HG03378 (cell line): ENCODE measurements around the gene ENDOU.

Source experiments
- ATAC-seq: cut with Tn5 transposase; IDR thresholded peaks from one replicate; pipeline ENCODE4 v1.9.1; 2021; ENCODE audit warnings: mild to moderate bottlenecking, moderate library complexity; ENCODE audit not compliant: unreplicated experiment

ENDOU gene, protein sequence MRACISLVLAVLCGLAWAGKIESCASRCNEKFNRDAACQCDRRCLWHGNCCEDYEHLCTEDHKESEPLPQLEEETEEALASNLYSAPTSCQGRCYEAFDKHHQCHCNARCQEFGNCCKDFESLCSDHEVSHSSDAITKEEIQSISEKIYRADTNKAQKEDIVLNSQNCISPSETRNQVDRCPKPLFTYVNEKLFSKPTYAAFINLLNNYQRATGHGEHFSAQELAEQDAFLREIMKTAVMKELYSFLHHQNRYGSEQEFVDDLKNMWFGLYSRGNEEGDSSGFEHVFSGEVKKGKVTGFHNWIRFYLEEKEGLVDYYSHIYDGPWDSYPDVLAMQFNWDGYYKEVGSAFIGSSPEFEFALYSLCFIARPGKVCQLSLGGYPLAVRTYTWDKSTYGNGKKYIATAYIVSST

DNA sequence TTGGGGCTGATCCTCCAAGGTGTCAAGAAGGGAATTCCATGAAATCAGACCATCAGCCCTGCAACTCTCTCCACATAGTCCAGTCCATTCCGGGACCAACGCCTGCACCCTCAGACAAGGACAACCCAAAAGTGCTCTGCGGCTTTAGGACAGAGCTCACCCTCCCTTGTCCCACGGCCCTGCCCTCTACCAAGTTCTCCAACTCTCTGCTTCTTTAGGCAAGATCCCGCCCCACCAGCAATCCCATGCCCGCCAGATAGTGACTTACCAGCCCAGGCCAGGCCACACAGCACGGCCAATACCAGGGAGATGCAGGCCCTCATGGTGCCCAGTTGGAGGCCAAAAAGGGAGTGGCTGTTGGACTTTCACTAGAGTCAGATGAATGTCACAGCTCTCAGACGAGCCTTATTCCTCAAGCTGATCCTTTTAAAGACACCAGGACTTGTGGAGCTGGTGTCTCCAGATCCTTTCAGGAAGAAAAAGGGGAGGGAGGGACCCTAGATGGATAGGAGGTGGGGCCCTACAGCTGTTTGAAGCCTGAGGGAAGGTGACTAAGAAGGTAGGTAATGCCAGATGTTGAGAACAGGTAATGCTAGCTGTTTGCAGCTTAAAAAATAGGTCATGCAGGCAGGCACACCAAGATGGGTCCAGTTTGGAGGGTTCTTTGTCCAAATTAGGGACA lies at the start of gene ENDOU:
TSS of gene ENDOU (minus strand) at position 400 of the 682 bp plus-strand sequence. CDS start at position 323, 77 bp downstream.
- no peak for ATAC-seq

DNA sequence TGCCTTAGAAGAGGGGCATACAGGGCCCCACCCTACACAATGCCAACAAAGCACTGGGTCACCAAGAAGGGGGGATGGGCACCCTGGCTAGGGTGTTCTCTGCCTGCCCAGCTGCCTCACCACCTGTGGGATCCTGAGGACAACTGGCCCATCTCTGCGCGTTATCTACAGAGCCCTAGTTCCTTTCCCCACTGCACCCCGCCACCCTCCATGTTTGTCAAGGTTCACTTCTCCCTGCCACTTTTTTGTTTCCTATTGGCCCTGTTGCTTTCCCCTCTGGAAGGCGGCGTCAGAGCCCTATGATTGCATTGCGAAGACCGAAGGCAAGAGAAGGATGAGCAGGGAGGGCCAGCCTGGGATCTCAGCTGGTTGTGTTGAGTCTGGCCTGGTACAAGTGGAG lies 49.4 kb upstream of the ENDOU start:
- ATAC-seq, result no peak

DNA sequence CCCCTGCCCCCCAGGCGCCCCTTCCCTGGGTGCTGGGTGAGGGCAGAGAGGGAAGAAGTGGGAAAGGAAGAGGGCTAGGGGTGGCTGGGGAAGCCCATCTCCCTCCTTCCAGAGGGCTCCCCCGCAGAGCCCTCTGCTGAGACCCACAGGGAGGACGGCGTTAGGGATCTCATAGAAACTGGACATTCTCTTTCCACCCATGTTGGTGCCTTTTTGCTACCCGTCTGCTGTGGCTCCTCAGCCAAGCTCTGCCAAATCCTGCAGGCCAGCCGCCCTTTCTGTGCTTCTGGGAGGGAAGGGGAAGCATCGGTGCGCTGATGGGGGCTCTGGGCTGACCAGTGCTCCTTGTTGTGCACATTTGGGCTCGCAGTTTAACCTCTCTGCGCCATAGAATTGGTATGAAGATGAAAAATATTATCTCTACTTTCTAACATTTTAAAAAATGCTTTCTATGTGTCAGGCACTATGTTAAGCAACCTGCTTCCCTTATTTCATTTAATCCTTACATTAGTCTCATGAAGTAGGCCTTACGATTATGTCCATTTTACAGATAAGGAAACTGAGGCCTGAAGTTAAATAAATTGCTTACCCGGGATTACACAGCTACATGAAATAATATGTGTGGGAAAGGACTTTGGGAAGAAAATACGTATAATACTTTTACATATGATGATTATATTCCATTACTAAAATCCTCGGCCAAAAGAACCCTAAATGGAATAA lies 48.7 kb upstream of the ENDOU start:
- ATAC-seq, result no peak

DNA sequence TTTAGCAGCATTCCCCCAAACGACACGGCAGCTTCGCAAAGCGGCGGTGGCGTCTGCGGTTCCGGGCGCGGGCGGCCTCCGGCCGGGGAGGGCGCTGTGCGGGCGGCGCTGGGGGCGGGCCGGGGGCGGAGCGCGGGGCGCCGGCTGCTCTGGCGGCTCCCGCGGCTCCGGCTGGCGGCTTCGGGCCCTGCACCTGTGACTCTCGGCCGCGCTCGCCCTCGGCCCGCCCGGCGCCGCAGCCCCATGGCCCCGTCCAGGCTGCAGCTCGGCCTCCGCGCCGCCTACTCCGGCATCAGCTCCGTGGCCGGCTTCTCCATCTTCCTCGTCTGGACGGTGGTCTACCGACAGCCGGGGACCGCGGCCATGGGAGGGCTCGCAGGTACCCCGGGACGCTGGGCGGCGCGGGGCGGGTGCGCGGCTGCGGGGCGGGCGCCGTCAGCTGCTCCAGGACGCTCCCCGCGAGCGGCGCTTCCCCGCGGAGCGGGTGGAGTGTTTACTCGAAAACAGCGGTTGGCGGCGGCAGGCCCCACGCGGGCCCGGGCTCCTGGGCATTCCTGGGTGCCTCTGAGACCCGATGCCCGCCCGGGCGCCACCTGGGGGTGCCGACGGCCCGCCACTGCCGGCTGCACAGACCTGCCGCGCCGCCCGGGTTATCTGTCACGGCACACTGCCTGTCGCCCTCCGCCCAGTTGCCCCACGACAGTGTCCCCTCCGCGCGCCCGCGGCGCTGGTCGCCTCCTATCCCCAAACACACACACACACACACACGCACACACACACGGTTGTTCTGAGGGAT lies 48.0 kb upstream of the ENDOU start, which contains the start of gene SLC48A1:
TSS of gene SLC48A1 (plus strand) at position 177 of the 796 bp plus-strand sequence. CDS start at position 244, 67 bp downstream.
- no peak for ATAC-seq

DNA sequence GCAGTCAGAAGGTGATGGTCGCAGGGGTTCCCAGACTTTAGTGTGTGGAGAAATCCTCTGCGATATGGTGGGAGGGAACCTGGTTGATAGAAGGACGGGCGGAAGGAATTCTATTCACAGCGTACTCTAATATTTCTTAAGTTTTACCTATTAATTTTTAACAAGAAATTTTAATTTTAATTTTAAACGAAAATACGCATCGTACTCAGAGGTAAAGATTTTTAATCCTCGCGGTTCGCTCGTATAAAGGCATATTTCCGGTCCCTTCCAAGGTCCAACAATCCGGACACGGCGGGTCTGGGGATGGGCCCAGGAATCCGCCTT lies 47.4 kb upstream of the ENDOU start:
- no peak for ATAC-seq

DNA sequence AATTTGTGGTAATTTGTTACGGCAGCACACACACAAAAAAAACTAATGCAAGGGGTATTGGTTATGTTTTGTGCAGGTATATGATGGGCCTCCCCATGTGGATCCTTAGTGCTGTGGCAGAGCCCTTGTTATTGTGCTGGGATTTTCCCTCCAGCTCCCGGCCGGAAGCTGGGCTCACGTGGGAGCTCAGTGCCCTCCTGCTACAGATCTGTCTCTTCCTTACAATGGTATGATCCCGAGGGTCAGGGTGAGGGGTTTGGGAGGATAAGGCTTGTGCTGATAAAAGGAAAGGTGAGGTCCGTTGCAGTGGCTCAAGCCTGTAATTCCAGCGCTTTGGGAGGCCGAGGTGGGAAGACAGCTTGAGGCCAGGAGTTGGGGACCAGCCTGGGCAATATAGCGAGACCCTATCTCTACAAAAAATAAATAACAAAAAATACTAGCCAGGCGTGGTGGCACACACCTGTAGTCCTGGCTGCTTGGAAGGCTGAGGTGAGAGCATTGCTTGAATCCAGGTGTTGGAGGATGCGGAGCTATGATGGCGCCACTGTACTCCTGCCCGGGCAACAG lies 46.9 kb upstream of the ENDOU start:
- ATAC-seq, result no peak

DNA sequence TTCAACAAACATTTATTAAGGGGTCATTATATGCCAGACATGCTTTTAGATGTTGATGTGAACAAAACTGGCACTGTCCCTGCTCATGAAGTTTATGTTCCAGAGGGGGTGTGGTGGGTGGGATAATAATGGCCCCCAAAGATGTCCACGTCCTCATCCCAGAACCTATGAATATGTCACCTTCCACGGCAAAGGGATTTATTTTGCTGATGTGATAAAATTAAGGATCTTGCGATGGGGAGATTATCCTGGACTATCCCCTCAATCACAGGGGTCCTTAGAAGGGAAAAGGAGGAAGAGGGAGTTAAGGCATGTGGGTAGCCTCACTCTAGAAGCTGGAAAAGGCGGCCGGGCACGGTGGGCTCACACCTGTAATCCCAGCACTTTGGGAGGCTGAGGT lies 46.0 kb upstream of the ENDOU start:
- ATAC-seq, result no peak

DNA sequence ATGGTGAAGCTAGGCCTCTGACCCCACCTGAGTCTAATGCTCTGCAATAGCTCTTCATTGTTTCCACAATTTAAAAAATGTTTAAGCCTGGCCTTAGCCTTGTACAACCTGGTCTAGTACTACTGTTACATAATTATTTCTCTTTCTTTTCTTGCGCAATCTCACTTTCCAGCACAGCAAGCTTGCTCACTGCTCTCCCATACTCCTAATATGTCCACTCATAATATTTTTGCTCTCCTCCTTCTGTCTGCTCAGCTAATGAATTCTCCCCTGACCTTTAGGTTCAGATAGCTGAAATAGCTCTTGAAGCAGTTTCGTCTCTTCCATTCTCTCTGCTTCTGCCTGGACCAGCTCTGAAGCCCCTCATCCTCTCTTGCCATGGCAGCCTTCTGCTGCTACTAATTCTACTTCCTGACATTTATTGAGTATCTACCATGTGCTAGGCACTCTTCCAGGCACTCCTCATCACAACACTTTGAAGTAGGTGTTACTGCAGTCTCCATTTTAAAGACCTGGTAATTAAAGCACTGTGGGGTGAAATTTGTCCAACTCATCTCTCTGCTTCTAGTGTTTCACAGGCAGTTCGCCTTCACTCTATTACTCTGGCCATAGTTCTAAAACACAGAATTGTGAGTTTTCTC lies 44.9 kb upstream of the ENDOU start:
- no peak for ATAC-seq

DNA sequence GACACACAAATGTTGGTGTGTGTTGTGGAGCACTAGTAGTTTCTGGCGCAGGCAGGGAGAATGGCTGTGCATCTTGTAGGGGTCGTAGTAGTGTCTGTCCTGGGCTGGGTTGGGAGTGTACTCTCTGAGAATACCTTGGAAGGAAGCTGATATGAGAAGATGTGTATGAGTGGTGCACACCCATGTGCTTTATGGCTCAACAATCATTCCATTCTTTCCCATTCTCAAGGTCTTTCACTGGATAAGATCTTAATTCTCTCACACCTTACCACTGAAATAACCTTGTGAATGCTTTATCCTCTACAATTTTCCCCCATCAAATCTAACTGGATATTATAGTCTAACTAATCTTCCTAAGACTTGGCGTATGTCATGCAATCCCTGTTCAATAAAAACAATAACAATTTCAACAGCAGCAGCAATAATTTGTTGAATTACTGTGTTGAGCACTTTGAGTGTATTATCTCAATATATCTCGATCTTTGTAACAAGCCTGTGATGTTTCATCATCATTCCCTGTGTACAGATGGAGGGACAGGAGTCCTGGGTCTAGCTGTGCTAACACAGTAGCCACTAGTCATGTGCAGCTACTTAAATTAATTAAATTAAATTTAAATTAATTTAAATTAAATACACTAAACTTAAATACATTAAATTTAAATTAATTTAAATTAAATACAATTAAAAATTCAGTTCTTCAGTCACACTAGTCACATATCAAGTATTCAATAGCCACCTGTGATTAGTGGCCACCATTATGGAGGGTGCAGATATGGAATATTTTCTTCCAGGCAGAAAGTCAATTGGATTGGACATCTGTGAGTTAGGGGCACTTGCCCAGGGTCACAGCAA lies 44.2 kb upstream of the ENDOU start:
- no peak for ATAC-seq

DNA sequence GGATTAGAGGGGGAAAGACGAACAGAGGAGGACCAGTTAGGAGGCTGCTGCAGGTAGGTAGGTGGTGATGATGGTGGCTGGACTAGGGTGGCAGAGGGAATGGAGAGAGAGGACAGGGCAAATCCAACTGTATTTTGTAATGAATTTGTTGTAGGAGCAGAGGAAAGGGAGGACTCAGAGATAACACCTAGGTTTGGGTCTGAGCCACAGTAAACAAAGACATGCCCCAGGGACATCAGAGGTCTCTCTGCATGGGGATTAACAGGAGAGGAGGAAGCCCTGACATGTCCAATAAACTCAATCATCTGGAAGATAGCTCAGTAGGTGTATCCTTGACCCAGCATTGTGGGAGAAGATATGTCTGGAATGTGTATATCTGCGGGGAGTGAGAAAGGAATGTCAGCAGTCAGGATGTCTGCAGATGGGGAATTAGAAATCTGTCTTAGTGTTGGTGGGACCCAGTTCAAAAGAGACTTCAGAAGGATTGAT lies 43.1 kb upstream of the ENDOU start:
- no peak for ATAC-seq

DNA sequence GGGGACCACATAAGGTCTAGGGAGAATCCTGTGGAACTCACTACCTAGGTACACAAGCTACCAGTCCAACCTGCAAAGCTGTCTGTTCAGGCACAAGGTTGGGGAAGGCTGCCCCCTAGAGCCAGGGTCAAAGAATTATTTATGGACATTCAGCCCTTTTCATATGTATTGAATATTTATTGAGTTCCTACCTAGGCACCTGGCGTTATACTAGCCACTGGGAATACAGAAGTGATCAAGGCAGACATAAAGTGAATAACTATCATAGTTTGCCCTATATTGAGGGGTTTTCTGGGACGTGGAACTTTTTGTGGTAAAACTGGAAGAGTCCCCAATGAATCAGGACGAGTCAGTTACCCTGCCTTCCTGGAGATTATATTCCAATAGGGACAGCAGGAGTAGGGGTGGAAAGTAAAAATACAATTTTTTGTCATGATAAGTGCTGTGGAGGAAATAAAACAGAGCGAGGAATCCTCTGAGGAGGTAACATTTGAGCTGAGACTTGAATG lies 42.0 kb upstream of the ENDOU start:
- no peak for ATAC-seq

DNA sequence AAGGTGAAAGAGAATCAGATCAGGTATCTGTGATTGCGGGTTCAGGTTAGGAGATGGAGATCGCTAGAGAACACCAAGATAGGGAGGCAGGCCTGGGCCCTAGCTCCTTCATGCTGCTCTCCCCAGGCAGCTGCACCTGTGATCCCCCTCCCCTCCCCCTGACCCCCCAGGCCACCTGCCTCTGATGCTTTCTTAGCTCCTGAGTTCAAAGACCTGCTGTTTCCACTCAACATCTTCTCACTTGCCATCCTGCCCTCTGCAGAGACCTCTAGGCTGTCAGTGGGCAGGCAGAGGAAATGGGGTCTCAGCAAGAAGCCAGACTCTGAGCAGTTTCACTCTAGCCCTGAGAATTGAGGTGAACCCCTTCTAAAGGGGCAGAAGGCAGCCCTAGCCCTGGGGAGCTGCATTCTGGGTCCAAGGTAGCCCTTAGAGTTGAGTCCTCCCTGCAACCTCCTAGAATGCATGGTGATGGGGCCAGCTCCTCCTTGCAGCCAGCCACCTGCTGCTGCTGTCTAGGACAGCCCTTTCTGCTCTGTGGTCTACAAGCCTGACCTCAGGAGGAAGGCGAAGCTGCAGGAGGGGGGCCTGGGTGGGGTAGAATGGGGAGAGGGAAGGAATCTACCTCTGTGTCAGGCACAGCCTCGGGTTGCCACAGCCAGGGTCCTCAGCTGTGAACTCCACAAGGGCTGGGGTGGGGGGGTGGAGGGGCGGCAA lies 41.4 kb upstream of the ENDOU start:
- no peak for ATAC-seq

DNA sequence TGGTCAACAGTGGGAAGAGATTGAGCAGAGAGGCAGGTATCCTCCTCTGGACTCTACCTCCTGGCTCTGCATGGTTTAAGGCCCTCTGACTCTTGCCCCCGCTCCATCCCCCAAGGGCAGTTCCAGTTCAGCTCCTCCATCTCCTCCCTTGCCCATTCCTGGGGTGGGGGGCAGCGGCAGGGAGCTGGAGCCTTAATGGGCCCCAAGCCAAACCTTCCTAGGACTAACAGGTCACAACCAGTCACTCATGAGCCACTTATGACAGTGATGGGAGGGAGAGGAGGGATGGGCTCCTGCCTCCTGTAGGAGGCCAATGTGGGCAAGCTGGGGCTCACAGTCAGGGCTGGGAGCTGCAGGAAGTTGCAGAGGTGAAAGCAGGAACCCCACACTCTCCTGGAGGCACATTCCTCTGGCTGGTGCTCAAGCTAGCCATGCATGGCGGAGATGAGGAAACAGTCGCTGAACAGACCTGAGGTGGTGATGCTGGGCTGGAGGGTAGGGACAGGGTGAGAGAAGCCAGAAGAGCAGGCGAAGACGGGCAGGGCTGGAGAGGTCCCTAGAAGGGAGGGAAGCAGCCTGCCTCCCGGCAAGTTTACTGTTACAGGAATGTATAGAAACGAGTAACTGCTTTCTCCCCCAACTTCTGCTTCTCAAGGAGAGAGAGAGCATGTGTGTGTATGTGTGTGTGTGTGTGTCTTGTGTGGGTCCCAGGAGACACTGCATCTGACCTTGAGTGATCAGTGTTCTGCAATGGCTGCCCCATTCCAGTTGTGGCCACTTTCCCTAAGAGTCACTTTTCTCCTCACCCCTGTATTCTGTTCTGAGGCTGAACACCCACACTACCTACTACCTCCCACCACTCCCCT lies 38.4 kb upstream of the ENDOU start:
- ATAC-seq, result no peak

DNA sequence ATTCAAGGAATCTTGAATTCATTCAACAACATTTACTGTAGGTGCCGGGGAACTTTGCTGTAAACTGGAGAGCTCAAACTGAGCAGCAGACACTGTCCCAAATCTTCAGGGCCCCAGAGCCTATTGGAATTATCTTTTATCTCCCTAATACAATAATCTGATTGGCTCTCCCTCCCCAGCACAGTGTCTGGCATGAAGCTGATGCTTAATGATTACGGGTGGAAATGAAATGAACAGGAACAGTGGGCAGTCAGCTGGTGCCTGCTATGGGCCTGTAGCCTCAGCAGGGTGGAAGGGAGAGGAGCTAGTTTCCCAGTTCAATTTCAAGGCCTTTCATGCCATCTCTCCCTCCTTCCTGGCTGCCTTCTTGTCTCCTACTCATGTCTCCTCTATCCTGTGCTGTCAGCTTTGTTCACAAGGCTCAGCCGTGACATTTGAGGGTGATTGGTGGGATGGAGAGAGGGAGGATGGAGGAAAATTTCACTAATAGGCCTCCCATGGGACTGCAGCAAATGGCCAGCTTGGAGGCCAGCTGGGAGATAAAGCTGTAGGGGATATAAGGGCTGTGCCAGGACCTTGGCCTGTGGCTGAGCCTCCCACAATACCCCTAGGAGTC lies 37.7 kb upstream of the ENDOU start:
- no peak for ATAC-seq

DNA sequence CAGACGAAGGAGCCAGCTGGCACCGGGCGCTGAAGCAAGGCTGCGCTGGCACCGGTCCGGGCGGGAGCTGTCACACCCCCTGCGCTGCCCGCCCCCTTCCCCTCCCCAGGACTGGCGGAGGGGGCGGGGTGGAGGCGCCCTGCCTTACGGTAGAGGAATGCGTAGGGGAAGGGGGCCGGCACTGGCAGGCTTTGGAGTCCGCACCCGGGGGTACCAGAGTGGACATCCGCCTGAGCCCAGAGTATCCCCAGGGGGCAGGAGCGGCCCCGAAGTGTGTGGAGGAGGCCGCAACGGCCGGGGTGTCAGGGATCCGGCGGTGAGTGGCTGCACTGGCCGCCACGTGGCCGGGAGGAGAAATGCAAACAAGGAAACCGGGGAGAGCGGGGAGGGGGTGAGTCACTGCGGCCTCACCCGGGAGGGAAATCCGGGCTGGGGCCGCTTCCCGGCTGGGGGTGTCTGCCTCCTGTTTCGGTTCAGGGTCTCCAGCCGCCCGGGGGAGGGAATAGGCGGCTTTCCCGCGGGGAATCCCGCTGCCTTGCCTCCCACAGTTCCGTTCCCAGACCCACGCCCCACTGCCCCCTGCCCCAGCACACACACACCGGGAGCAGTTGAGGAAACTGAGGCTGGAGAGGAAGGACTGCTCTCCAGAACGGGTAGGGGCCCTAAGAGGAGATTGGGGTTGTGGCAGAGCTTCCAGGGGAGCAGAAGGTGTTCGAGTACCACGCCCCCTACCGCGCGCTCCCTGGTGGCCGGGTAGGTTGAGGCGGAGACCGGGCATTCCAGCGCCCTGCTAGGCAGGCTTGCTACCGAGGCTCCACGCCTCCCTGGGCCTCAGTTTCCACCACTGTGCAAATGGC lies 33.8 kb upstream of the ENDOU start, which contains the start of gene RAPGEF3:
TSS of gene RAPGEF3 (minus strand) at position 47 of the 857 bp plus-strand sequence. CDS start 324 bp downstream, outside the sequence.
- no peak for ATAC-seq

DNA sequence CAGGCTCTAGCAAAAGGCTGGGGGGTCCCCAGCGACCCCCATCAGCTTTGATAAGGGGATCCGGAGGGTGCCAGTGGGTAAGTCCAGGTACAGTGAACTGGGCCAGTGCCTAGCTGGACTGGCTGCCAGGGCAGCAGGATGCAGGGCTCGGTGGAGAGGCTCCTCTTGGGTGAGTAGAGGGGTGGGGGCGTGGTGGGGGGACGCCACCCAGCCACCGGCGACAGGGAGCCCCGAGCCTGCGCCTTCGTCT lies 33.2 kb upstream of the ENDOU start:
- no peak for ATAC-seq
